Brain microvascular endothelial cell (primary cell): ENCODE results near the gene TOMM70.

Source experiments
- DNase-seq: peaks from one replicate; pipeline ENCODE4 v3.0.0-alpha.2; 2020
- H3K27ac ChIP-seq: fragments of 250-450 bp; sonication (Bioruptor Pico); 2 replicates; pipeline ENCODE4 v1.5.1; 2020; ENCODE audit warnings: mild to moderate bottlenecking, moderate library complexity
- H3K27me3 ChIP-seq: fragments of 250-450 bp; sonication (Bioruptor Pico); replicated peaks from 2 replicates; pipeline ENCODE4 v1.5.1; 2020; ENCODE audit warnings: mild to moderate bottlenecking
- H3K36me3 ChIP-seq: fragments of 250-450 bp; sonication (Bioruptor Pico); replicated peaks from 2 replicates; pipeline ENCODE4 v1.5.1; 2020; ENCODE audit warnings: mild to moderate bottlenecking
- H3K4me3 ChIP-seq: 2 replicates; pipeline ENCODE4 v1.5.1; 2011; ENCODE audit warnings: low read depth, mild to moderate bottlenecking, control low read depth, low read length, moderate library complexity
- CTCF ChIP-seq: IDR thresholded peaks from 2 replicates; pipeline ENCODE4 v1.5.1; 2011; ENCODE audit warnings: low read depth, mild to moderate bottlenecking, moderate library complexity, low read length, control low read depth, inconsistent platforms; ENCODE audit errors: missing control alignments
- in situ Hi-C: cut with HindIII; loops from 2 replicates; pipeline ENCODE4 v1.10.0; 2017; ENCODE audit warnings: low sequenced_read_pairs, low pct_ligation_motif_present

Gene TOMM70

GRCh38 chr3:100386437-100387074 lies 14.3 kb downstream of the TOMM70 start:
- no peak for DNase-seq
- in situ Hi-C loops = no loop called here
- TF ChIP-seq CTCF = no peak
- peaks cover 9% of the 10 kb centered on the region for H3K36me3 ChIP-seq
- no peak overlapping the region for H3K27ac ChIP-seq
- no peaks in the 10 kb centered on the region for H3K27me3 ChIP-seq
- H3K4me3 ChIP-seq = no peak overlapping the region

- no peak overlapping the region for H3K4me3 ChIP-seq
- no peak for DNase-seq
- in situ Hi-C loops = no loop called here
- no peak for TF ChIP-seq CTCF
- peak overlapping the region; percentile 7 for H3K27ac ChIP-seq
- no peaks in the 10 kb centered on the region for H3K27me3 ChIP-seq
- peaks cover 12% of the 10 kb centered on the region for H3K36me3 ChIP-seq
Measured at GRCh38 chr3:100384733-100385525, 16.0 kb downstream of the TOMM70 start.

DNA sequence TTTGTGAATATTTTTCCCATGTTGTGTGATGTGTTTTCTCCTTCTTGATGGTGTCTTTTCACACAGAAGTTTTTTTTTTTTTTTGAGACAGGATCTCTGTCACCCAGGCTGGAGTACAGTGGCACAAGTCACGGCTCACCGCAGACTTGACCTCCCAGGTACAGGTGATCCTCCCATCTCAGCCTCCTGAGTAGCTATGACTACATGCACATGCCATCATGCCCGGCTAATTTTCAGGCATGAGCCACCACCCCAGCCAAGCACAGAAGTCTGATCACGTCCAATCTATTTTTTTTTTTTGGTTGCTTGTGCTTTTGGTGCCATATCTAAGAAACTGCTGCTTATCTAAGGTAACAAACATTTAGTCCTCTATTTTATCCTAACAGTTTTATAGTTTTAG lies 24.6 kb downstream of the TOMM70 start:
- Histone ChIP-seq H3K36me3 (peaks cover 25% of the 10 kb centered on the region), H3K4me3 (no peak overlapping the region), H3K27ac (no peak overlapping the region), H3K27me3 (no peaks in the 10 kb centered on the region)
- no peak for DNase-seq
- TF ChIP-seq CTCF = no peak
- in situ Hi-C loops = no loop called here

GRCh38 chr3:100374521-100374920 lies 26.4 kb downstream of the TOMM70 start:
- in situ Hi-C loops = no loop called here
- H3K27ac ChIP-seq = no peak overlapping the region
- peaks cover 17% of the 10 kb centered on the region for H3K36me3 ChIP-seq
- H3K27me3 ChIP-seq = no peaks in the 10 kb centered on the region
- H3K4me3 ChIP-seq = no peak overlapping the region
- TF ChIP-seq CTCF = no peak
- no peak for DNase-seq

- TF ChIP-seq CTCF = no peak
- Histone ChIP-seq H3K36me3 (peaks cover 27% of the 10 kb centered on the region), H3K27ac (no peak overlapping the region), H3K4me3 (no peak overlapping the region), H3K27me3 (no peaks in the 10 kb centered on the region)
- no peak for DNase-seq
- in situ Hi-C loops = no loop called here
Measured at GRCh38 chr3:100370756-100371155, 30.1 kb downstream of the TOMM70 start.

DNA sequence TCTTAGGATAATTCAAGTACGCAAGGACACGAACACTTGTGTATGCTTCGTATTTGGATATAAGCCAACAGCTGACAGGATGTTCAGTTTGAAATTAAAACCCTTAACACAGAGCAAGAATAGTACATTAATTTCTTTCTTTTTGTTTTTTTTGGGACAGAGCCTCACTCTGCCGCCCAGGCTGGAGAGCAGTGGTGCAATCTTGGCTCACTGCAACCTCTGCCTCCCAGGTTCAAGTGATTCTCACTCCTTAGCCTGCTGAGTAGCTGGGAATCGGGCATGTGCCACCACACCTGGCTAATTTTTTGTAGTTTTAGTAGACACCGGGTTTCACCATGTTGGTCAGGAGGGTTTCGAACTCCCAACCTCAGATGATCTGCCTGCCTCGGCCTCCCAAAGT lies 32.4 kb downstream of the TOMM70 start:
- H3K36me3 ChIP-seq = peaks cover 32% of the 10 kb centered on the region
- no peak for TF ChIP-seq CTCF
- H3K27me3 ChIP-seq = no peaks in the 10 kb centered on the region
- no peak overlapping the region for H3K27ac ChIP-seq
- no peak overlapping the region for H3K4me3 ChIP-seq
- in situ Hi-C loops = no loop called here
- no peak for DNase-seq
